SK-N-SH (cell line): Measurements from ENCODE around the gene BTBD9. TPM values are rescaled to one million over a fixed set of nuclear protein-coding genes. Genes with fewer than 3 reads are reported as not detected.

Experiments
- CTCF ChIA-PET: fragments of 300-600, 350-600 bp; formaldehyde crosslinking; extraction: SDS; loops from one replicate; lab custom pipeline; 2021; lab: Yijun Ruan, JAX
- POLR2A ChIA-PET: fragments of 350-600 bp; sonication (Branson Sonifier 250); formaldehyde crosslinking; extraction: SDS; loops from one replicate; lab custom pipeline; 2020; ENCODE audit warnings: antibody characterized with exemption, inconsistent platforms; lab: Yijun Ruan, JAX
- DNase-seq: peaks from one replicate; pipeline ENCODE4 v3.0.0; 2012
- H2AFZ ChIP-seq: fragments of 200-600 bp; sonication (generic); 2 replicates; pipeline ENCODE4 v1.8.1; 2016; ENCODE audit warnings: antibody characterized with exemption, mild to moderate bottlenecking, low read depth
- H3F3A ChIP-seq: fragments of 200-600 bp; sonication (generic); replicated peaks from 2 replicates; pipeline ENCODE3; 2016; ENCODE audit warnings: antibody characterized with exemption, mild to moderate bottlenecking; ENCODE audit not compliant: insufficient read depth
- H3K27ac ChIP-seq, 2 experiments: fragments of 200-500 bp in 1 of 2; fragments of 200-600 bp in 1 of 2; sonication (Bioruptor generic) in 1 of 2; sonication (generic), shearing (Covaris generic) in 1 of 2; 2 replicates each; pipeline versions ENCODE4 v1.5.1 to v1.6.1; 2014 to 2016; ENCODE audit warnings: low read depth in 2 of 2, inconsistent platforms in 1 of 2, low read length in 1 of 2, mild to moderate bottlenecking in 1 of 2, mixed read lengths in 1 of 2
- H3K27me3 ChIP-seq: fragments of 200-600 bp; sonication (generic), shearing (Covaris generic); 2 replicates; pipeline ENCODE4 v1.6.1; 2016; ENCODE audit warnings: mixed run types; ENCODE audit not compliant: insufficient read depth
- H3K36me3 ChIP-seq, 2 experiments: fragments of 200-500 bp in 1 of 2; fragments of 200-600 bp in 1 of 2; sonication (Bioruptor generic) in 1 of 2; sonication (generic) in 1 of 2; replicated peaks in 1 of 2; 2 replicates each; pipeline versions ENCODE3 to v1.5.1; 2014 to 2016; ENCODE audit warnings: low read length in 1 of 2, mild to moderate bottlenecking in 1 of 2; ENCODE audit not compliant: insufficient read depth in 2 of 2, control insufficient read depth in 1 of 2
- H3K4me1 ChIP-seq, 2 experiments: fragments of 200-500 bp in 1 of 2; fragments of 200-600 bp in 1 of 2; sonication (Bioruptor generic) in 1 of 2; sonication (generic), shearing (Covaris generic) in 1 of 2; 2 replicates each; pipeline versions ENCODE4 v1.5.1 to v1.6.1; 2014 to 2016; ENCODE audit warnings: low read depth in 1 of 2, low read length in 1 of 2, mixed run types in 1 of 2; ENCODE audit not compliant: insufficient read depth in 2 of 2, control insufficient read depth in 1 of 2
- H3K4me2 ChIP-seq: fragments of 200-600 bp; sonication (generic), shearing (Covaris generic); 2 replicates; pipeline ENCODE4 v1.6.1; 2017; ENCODE audit warnings: mixed run types
- H3K4me3 ChIP-seq, 2 experiments: fragments of 200-500 bp in 1 of 2; fragments of 200-600 bp in 1 of 2; sonication (Bioruptor generic) in 1 of 2; sonication (generic), shearing (Covaris generic) in 1 of 2; 2 replicates each; pipeline versions ENCODE4 v1.5.1 to v1.8.1; 2014 to 2016; ENCODE audit warnings: low read depth in 2 of 2, inconsistent platforms in 1 of 2, low read length in 1 of 2, mild to moderate bottlenecking in 1 of 2, mixed read lengths in 1 of 2, moderate library complexity in 1 of 2
- H3K79me2 ChIP-seq: fragments of 200-600 bp; sonication (generic); 2 replicates; pipeline ENCODE4 v1.8.1; 2017; ENCODE audit warnings: mild to moderate bottlenecking; ENCODE audit not compliant: insufficient read depth
- H3K9ac ChIP-seq: fragments of 200-600 bp; sonication (generic); 2 replicates; pipeline ENCODE4 v1.6.1; 2017; ENCODE audit warnings: mixed run types
- H3K9me2 ChIP-seq: fragments of 200-600 bp; sonication (generic); 2 replicates; pipeline ENCODE4 v1.6.1; 2017; ENCODE audit warnings: mixed run types
- H3K9me3 ChIP-seq: fragments of 200-600 bp; sonication (generic); 2 replicates; pipeline ENCODE4 v1.6.1; 2017; ENCODE audit warnings: mixed run types, mild to moderate bottlenecking, moderate library complexity
- H4K20me1 ChIP-seq: fragments of 200-600 bp; sonication (generic); 2 replicates; pipeline ENCODE4 v1.6.1; 2017; ENCODE audit warnings: mild to moderate bottlenecking, mixed run types; ENCODE audit not compliant: insufficient read depth
- CHD2 ChIP-seq: fragments of 150-350 bp; IDR thresholded peaks from 2 replicates; pipeline ENCODE4 v1.6.1; 2018; ENCODE audit warnings: low read length; ENCODE audit not compliant: partially characterized antibody
- ELF1 ChIP-seq: IDR thresholded peaks from 2 replicates; pipeline ENCODE4 v1.4.0; 2012
- FOSL2 ChIP-seq: IDR thresholded peaks from 2 replicates; pipeline ENCODE4 v1.4.0; 2012; ENCODE audit warnings: low read depth, mild to moderate bottlenecking, moderate library complexity, borderline replicate concordance
- FOXJ3 ChIP-seq: sonication (generic); formaldehyde crosslinking; IDR thresholded peaks from 2 replicates; pipeline ENCODE4 v1.5.1; 2020; ENCODE audit warnings: mild to moderate bottlenecking, missing genetic modification reagents
- FOXM1 ChIP-seq: IDR thresholded peaks from 2 replicates; pipeline ENCODE4 v1.4.0; 2012; ENCODE audit warnings: low read depth, mild to moderate bottlenecking
- GATA2 ChIP-seq: sonication (generic); formaldehyde crosslinking; IDR thresholded peaks from 2 replicates; pipeline ENCODE4 v1.5.0; 2020; ENCODE audit warnings: mild to moderate bottlenecking, missing genetic modification reagents
- JUND ChIP-seq: IDR thresholded peaks from 2 replicates; pipeline ENCODE4 v1.4.0; 2012
- NRF1 ChIP-seq: IDR thresholded peaks from 2 replicates; pipeline ENCODE4 v1.6.1; 2012; ENCODE audit warnings: low read depth, mild to moderate bottlenecking, low read length
- POLR2AphosphoS5 ChIP-seq: IDR thresholded peaks from 2 replicates; pipeline ENCODE4 v1.6.1; 2012; ENCODE audit warnings: low read depth, low read length
- SIN3A ChIP-seq: IDR thresholded peaks from 2 replicates; pipeline ENCODE4 v1.6.1; 2012; ENCODE audit warnings: low read depth, mild to moderate bottlenecking, low read length, moderate library complexity, borderline replicate concordance
- YY1 ChIP-seq: IDR thresholded peaks from 2 replicates; pipeline ENCODE4 v1.4.0; 2012; ENCODE audit warnings: low read depth, mild to moderate bottlenecking
- WGBS: methylation state at CpG from one replicate; pipeline ENCODE4 v1.1.6; 2017; ENCODE audit warnings: low lambda C conversion rate; 5-methylcytosine and 5-hydroxymethylcytosine counted together
- polyA plus RNA-seq, 3 experiments: library from polyadenylated mRNA; depleted of rRNA; stranded (reverse); fragments of >200 nt; gene quantifications; 2 replicates each; pipeline ENCODE4 v1.2.3, GENCODE V29; 2012
- TF ChIP-seq, protein P1 (sequence below): fragments of 200-600 bp; sonication (generic); IDR thresholded peaks from 2 replicates; pipeline ENCODE4 v1.6.1; 2017; ENCODE audit warnings: antibody characterized with exemption, mild to moderate bottlenecking, moderate library complexity
- TF ChIP-seq, protein P2 (sequence below): fragments of 150-350 bp; IDR thresholded peaks from 2 replicates; pipeline ENCODE4 v1.6.1; 2017; ENCODE audit warnings: antibody characterized with exemption, low read length, low read depth, borderline replicate concordance
- TF ChIP-seq, protein P3 (sequence below): IDR thresholded peaks from 2 replicates; pipeline ENCODE4; 2012
- TF ChIP-seq, protein P4 (sequence below): IDR thresholded peaks from 2 replicates; pipeline ENCODE4 v1.4.0; 2012; ENCODE audit warnings: low read depth, borderline replicate concordance
- TF ChIP-seq, protein P5 (sequence below): fragments of 150-350 bp; IDR thresholded peaks from 2 replicates; pipeline ENCODE4 v1.6.1; 2016; ENCODE audit warnings: mild to moderate bottlenecking, low read depth, low read length

Gene BTBD9
- polyA plus RNA-seq, 1 of the 3 experiments (the other 2 are of a cell fraction) = 2.2 TPM

DNA sequence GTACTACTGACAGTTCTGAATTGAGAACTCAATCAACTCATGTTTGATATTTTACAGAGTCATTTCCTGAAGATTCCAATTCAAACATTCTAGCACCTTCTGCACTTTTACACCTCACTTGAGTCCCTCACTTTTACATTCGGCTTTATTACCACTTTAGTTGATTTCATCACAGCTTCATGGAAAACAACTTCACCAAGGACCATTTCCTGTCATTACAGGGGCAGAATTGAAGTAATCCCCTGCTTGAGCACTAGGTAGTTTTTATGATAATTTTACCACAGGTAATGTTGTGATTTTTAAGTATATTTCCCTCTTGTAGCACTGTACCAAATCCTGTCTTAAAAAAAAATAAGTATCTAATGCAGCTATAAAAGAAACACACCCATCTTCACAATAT lies 312.9 kb downstream of the BTBD9 start:
- DNase-seq = no peak
- Histone ChIP-seq H3K9me2 (no peaks in the 10 kb centered on the region), H3K4me1 (no peaks in the 10 kb centered on the region; a peak in 2 of 4 replicates), H2AFZ (no peak overlapping the region), H3K27ac (no peak overlapping the region), H3K9ac (no peak overlapping the region), H3K4me3 (no peak overlapping the region), H3K36me3 (no peaks in the 10 kb centered on the region), H3K27me3 (no peaks in the 10 kb centered on the region), H3K79me2 (no peaks in the 10 kb centered on the region), H3F3A (no peaks in the 10 kb centered on the region), H4K20me1 (no peaks in the 10 kb centered on the region), H3K9me3 (no peaks in the 10 kb centered on the region), H3K4me2 (no peak overlapping the region)
- WGBS = 88% methylated on average over 1 of the region's 1 CpG
- TF ChIP-seq CHD2 (no peak), GATA2 (no peak), FOXJ3 (CRISPR knock-in tag) (no peak), JUND (no peak), ELF1 (no peak), FOSL2 (no peak)
- TF ChIP-seq, protein P1, sequence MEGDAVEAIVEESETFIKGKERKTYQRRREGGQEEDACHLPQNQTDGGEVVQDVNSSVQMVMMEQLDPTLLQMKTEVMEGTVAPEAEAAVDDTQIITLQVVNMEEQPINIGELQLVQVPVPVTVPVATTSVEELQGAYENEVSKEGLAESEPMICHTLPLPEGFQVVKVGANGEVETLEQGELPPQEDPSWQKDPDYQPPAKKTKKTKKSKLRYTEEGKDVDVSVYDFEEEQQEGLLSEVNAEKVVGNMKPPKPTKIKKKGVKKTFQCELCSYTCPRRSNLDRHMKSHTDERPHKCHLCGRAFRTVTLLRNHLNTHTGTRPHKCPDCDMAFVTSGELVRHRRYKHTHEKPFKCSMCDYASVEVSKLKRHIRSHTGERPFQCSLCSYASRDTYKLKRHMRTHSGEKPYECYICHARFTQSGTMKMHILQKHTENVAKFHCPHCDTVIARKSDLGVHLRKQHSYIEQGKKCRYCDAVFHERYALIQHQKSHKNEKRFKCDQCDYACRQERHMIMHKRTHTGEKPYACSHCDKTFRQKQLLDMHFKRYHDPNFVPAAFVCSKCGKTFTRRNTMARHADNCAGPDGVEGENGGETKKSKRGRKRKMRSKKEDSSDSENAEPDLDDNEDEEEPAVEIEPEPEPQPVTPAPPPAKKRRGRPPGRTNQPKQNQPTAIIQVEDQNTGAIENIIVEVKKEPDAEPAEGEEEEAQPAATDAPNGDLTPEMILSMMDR = no peak
- TF ChIP-seq, protein P2, sequence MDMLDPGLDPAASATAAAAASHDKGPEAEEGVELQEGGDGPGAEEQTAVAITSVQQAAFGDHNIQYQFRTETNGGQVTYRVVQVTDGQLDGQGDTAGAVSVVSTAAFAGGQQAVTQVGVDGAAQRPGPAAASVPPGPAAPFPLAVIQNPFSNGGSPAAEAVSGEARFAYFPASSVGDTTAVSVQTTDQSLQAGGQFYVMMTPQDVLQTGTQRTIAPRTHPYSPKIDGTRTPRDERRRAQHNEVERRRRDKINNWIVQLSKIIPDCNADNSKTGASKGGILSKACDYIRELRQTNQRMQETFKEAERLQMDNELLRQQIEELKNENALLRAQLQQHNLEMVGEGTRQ = no peak
- TF ChIP-seq, protein P3, sequence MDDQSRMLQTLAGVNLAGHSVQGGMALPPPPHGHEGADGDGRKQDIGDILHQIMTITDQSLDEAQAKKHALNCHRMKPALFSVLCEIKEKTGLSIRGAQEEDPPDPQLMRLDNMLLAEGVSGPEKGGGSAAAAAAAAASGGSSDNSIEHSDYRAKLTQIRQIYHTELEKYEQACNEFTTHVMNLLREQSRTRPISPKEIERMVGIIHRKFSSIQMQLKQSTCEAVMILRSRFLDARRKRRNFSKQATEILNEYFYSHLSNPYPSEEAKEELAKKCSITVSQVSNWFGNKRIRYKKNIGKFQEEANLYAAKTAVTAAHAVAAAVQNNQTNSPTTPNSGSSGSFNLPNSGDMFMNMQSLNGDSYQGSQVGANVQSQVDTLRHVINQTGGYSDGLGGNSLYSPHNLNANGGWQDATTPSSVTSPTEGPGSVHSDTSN = no peak
- TF ChIP-seq, protein P4, sequence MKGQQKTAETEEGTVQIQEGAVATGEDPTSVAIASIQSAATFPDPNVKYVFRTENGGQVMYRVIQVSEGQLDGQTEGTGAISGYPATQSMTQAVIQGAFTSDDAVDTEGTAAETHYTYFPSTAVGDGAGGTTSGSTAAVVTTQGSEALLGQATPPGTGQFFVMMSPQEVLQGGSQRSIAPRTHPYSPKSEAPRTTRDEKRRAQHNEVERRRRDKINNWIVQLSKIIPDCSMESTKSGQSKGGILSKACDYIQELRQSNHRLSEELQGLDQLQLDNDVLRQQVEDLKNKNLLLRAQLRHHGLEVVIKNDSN = no peak
- CTCF ChIA-PET = interaction anchor here (1.5 kb wide), 1 partner anchor 26 kb away, joined by 3 read pairs; no protein-coding TSS in a partner anchor
- POLR2A ChIA-PET = no interaction called here

DNA sequence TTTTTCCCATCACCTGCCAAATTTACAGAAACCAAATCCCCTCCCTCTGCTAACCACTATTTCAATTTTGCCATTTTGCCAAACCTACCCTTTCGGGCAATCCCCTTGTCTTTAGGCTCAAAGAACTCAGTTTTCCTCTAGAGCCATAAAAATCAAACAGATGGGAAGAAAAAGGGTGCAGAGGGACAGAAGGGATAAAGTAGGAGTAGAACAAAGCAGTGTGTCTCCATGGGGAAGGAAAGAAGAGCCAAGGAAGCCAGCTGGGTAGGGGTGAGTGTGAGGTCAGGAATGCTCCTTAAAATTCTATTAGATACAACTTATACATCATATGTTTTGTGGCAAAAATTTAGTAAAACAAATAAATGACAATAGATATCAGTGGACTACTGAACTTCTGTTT lies 316.5 kb downstream of the BTBD9 start:
- Histone ChIP-seq H3K9me2 (no peaks in the 10 kb centered on the region), H3K27me3 (no peaks in the 10 kb centered on the region), H3K9me3 (no peaks in the 10 kb centered on the region), H3F3A (no peaks in the 10 kb centered on the region), H3K79me2 (no peaks in the 10 kb centered on the region), H3K9ac (no peak overlapping the region), H3K4me3 (no peak overlapping the region), H3K27ac (no peak overlapping the region), H3K4me2 (no peak overlapping the region), H4K20me1 (no peaks in the 10 kb centered on the region), H2AFZ (no peak overlapping the region), H3K4me1 (no peaks in the 10 kb centered on the region; a peak in 2 of 4 replicates), H3K36me3 (no peaks in the 10 kb centered on the region)
- TF ChIP-seq, protein P5, sequence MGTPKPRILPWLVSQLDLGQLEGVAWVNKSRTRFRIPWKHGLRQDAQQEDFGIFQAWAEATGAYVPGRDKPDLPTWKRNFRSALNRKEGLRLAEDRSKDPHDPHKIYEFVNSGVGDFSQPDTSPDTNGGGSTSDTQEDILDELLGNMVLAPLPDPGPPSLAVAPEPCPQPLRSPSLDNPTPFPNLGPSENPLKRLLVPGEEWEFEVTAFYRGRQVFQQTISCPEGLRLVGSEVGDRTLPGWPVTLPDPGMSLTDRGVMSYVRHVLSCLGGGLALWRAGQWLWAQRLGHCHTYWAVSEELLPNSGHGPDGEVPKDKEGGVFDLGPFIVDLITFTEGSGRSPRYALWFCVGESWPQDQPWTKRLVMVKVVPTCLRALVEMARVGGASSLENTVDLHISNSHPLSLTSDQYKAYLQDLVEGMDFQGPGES = no peak
- TF ChIP-seq NRF1 (no peak), YY1 (no peak), SIN3A (no peak), FOXJ3 (CRISPR knock-in tag) (no peak), FOXM1 (no peak), ELF1 (no peak), POLR2AphosphoS5 (no peak)
- POLR2A ChIA-PET = no interaction called here
- WGBS = 84% methylated on average over 1 of the region's 1 CpG
- CTCF ChIA-PET = interaction anchor here (1.9 kb wide), 1 partner anchor 8 kb away, joined by 5 read pairs; no protein-coding TSS in a partner anchor
- DNase-seq = no peak
